GM12873 (cell line): ENCODE data around the gene ADCY4.

Source experiments
- TF ChIP-seq, protein P1 (sequence below): IDR thresholded peaks from 2 replicates; pipeline ENCODE4 v1.5.1; 2012; ENCODE audit warnings: low read depth, mild to moderate bottlenecking, moderate library complexity, low read length, control low read depth; ENCODE audit not compliant: insufficient read depth; ENCODE audit errors: missing control alignments

ADCY4 gene

DNA sequence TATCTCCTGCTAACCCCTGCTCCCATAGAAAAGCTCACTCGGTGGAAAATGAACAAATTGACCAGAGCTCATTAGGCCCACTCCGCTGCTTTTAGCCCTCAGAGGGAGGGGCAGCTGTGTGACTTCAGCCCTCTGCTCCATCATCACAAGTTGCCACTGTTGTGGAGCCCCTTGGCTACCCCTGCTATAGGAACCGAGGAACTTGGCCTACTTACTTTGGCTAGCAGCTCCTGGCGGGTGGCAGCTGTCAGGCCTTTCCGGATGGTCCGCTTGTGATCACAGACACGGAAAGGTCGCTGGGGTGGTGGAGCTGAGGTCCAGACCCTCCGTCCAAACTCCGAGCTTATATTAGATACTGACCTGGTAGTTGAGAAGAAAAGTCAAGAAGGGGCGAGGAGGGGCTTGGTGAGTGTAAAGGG is 27.7 kb downstream of the ADCY4 start:
- TF ChIP-seq, protein P1, sequence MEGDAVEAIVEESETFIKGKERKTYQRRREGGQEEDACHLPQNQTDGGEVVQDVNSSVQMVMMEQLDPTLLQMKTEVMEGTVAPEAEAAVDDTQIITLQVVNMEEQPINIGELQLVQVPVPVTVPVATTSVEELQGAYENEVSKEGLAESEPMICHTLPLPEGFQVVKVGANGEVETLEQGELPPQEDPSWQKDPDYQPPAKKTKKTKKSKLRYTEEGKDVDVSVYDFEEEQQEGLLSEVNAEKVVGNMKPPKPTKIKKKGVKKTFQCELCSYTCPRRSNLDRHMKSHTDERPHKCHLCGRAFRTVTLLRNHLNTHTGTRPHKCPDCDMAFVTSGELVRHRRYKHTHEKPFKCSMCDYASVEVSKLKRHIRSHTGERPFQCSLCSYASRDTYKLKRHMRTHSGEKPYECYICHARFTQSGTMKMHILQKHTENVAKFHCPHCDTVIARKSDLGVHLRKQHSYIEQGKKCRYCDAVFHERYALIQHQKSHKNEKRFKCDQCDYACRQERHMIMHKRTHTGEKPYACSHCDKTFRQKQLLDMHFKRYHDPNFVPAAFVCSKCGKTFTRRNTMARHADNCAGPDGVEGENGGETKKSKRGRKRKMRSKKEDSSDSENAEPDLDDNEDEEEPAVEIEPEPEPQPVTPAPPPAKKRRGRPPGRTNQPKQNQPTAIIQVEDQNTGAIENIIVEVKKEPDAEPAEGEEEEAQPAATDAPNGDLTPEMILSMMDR, result no peak

DNA sequence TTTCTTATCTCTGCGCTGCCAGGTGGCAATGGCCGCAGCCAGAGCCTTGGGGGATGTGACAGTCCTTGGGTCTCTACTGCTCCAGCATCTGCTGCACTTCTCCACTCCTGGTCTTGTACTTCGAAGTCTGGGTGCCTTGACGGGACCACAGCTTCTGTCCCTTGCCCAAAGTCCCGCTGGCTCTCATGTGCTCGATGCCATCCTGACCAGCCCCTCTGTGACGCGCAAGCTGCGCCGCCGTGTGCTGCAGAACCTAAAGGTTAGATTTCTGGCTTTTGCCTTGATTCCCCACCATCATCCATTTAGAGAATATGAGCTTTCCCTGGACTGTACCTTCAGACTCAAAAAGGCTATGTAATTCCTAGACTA is 30.9 kb downstream of the ADCY4 start:
- TF ChIP-seq, protein P1, result no peak

DNA sequence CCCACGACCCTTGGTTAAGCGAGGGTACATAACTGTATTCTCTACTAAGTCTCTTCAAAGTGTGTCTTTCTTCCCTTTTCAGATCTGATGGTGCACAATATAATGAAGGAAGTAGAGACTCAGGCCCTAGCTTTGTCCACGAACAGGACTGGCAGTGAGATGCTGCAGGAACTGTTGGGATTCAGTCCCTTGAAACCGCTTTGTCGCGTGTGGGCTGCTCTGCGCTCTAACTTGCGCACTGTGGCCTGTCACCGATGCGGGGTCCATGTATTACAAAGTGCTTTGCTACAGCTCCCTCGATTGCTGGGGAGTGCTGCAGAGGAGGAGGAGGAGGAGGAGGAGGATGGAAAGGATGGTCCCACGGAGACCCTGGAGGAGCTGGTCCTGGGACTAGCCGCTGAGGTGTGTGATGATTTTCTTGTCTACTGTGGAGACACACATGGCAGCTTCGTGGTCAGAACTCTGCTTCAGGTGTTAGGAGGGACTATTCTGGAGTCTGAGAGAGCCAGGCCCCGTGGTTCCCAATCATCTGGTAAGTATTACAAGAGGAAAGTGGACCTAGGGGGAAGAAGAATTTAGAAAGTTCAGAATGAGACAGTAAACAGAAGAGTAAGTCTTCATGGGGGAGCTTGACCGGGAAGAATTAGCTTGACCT is 34.4 kb downstream of the ADCY4 start:
- TF ChIP-seq, protein P1, result no peak

DNA sequence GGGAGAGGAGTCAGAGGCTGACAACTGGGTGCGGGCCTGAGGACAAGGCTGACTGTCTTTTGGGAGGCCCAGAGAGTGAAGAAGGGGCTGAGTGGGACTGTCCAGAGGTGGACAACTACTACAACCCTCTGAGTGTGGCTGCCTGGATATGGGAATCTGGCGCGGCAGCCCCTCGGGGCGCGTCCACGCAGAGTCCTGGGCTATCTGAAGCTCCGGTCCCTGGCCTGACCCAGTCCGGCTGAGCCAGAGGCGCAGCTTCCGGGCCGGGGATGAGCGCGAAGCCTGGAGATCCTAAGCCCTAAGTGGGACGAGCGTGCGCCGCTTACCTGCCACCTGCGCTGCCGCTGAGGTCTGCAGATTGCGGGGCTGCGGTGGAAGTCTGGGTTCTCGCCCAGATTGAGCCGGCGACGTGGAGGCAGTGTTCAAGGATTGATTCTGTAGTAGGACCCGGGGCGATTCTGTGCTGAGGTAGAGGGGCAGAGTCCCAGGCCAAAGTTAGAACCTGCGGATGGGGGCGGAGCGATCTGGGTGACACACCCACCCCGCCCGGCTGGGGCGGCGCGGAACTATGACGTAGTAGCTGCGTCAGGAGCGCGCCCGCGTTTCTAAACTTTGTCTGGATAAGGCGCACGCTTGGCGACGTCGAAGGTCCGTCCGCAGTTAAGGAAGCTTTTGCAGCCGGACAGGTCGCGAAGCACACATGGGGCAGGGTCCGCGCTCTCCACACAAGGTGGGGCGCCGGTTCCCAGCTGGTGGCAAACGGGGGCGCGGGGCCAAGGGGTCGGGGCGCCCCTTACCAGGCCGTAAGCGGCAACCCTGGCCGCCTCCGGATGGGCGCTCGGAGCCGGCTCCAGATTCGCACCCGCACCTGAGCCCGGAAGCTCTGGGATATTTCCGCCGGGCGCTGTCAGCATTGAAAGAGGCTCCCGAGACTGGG is 35.3 kb downstream of the ADCY4 start, which contains the start of the genes DHRS1 and NOP9:
TSS of gene DHRS1 (minus strand) at position 526 of the 937 bp plus-strand sequence. CDS start 674 bp downstream, outside the sequence.
TSS of gene NOP9 (plus strand) at position 596 of the 937 bp plus-strand sequence. CDS start at position 701, 105 bp downstream.
- TF ChIP-seq, protein P1, result no peak

DNA sequence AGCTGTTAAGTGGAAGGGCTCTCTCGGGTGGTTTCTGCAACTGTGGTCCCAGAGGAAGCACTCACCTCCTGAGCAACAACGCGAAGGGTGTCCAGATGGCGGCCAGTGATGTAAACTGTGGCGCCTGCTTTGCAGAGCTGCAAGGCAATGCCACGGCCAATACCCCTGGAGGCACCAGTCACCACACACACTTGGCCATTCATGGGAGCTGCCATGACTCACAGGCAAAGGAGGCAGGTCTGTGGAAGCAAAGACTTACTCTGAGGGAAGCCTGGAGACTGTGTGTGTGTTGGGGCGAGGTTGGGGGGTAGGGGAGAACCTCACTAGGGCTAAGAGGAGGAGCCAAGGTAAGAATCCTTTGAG is 36.0 kb downstream of the ADCY4 start:
- TF ChIP-seq, protein P1, result no peak

DNA sequence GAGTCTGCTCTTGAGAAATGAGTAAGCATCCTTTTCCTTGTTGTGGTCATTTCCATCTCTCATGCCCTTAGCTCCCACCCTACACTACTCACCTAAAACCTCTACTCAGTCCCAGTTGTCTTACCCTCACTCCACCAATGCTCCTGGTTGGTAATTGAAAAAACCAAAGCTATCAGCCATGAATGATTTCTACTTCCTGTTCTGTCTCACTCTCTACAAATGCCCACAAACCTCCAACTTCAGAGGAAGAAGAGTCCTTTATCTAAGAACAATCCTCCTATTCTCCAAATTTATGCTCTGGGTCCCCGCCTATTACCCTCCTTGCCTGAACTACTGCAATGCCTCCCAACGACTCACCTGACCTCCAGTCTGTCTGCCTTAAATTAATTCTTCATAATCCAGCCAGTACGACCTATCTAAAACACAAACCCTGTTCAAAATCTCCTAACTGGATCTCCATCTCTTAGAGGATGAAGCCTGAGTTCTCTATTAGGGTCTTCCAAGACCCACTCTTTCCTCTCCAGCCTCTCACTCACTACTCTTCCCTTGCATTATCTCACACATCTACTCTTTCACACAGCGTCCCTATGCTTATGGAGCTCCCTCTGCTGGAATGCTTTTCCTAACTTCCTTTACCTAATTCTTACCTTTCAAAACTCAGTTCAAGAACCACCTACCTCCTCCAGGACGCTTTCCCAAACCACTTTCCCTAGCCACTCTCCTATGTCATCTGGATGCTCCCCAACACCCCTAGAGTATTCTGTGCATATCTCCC is 37.5 kb downstream of the ADCY4 start:
- TF ChIP-seq, protein P1, result peak; percentile 36
